Stomach (tissue), 9 donors: Measurements from ENCODE around the gene MARCHF10. TPM values are rescaled to one million over a fixed set of nuclear protein-coding genes. Genes with fewer than 3 reads are reported as not detected.

Experiments used
- DNase-seq, 2 donors: peaks; one replicate each; pipeline versions ENCODE4 v3.0.0 to v3.0.0-alpha.2; 2013 to 2019
- H3K27ac ChIP-seq, 5 donors: fragments of 200-600 bp in 4 of 5; sonication (generic) in 4 of 5; one replicate each; pipeline ENCODE4 v1.5.1; 2013 to 2019; ENCODE audit warnings: mild to moderate bottlenecking in 1 of 5, moderate library complexity in 1 of 5
- H3K27me3 ChIP-seq, 3 donors: fragments of 200-600 bp; sonication (generic); one replicate each; pipeline ENCODE4 v1.5.1; 2017 to 2019; ENCODE audit warnings: mixed run types in 1 of 3
- H3K36me3 ChIP-seq, 4 donors: fragments of 200-600 bp; sonication (generic); 1 replicate in 3 of 4; 2 replicates in 1 of 4; pipeline ENCODE4 v1.5.1; 2016 to 2019
- H3K4me1 ChIP-seq, 4 donors: fragments of 200-600 bp; sonication (generic); one replicate each; pipeline ENCODE4 v1.5.1; 2016 to 2019
- H3K4me3 ChIP-seq, 4 donors: fragments of 200-600 bp; sonication (generic) in 3 of 4; one replicate each; pipeline ENCODE4 v1.5.1; 2016 to 2019; ENCODE audit warnings: mild to moderate bottlenecking in 1 of 4
- H3K9me3 ChIP-seq, 4 donors: fragments of 200-600 bp; sonication (generic); one replicate each; pipeline ENCODE4 v1.5.1; 2016 to 2019
- CTCF ChIP-seq, 7 experiments: fragments of 450-650 bp in 4 of 7; fragments of 200-600 bp in 3 of 7; sonication (generic) in 3 of 7; IDR thresholded peaks; one replicate each; pipeline ENCODE4 v1.5.1; 2016 to 2019; ENCODE audit warnings: antibody characterized with exemption in 7 of 7, control low read depth in 2 of 7, mild to moderate bottlenecking in 1 of 7
- EP300 ChIP-seq: sonication (generic); formaldehyde crosslinking; IDR thresholded peaks from one replicate; pipeline ENCODE4 v1.6.1; 2017; ENCODE audit warnings: antibody characterized with exemption
- POLR2A ChIP-seq, 4 donors: fragments of 450-650 bp; IDR thresholded peaks; one replicate each; pipeline ENCODE4 v1.6.1; 2016; ENCODE audit warnings: antibody characterized with exemption in 4 of 4, control low read depth in 2 of 4, mild to moderate bottlenecking in 1 of 4, moderate library complexity in 1 of 4
- POLR2AphosphoS5 ChIP-seq, 3 donors: sonication (generic); formaldehyde crosslinking; IDR thresholded peaks; one replicate each; pipeline ENCODE4 v1.6.1; 2016; ENCODE audit warnings: antibody characterized with exemption in 3 of 3
- WGBS, 5 donors: extraction: QIAGEN DNeasy Blood & Tissue Kit in 3 of 5; methylation state at CpG; one replicate each; pipeline versions ENCODE4 v1.1.5 to v1.1.7; 2013 to 2018; 5-methylcytosine and 5-hydroxymethylcytosine counted together
- intact Hi-C: fragments of 100-400 bp; cut with DNase I; formaldehyde crosslinking; loops from one replicate; pipeline ENCODE4 v1.15.1; 2023; ENCODE audit warnings: low total_unique reads
- polyA plus RNA-seq, 3 donors: library from polyadenylated mRNA; stranded (reverse); fragments of 200-250 nt; gene quantifications; one replicate each; pipeline ENCODE4 v1.2.3, GENCODE V29; 2013
- total RNA-seq, 5 donors: library from RNA; depleted of rRNA; stranded (reverse); fragments of >200 nt; gene quantifications; one replicate each; pipeline versions ENCODE4 v1.1.0 to v1.2.3, GENCODE V29; 2014 to 2016
- donor health status: healthy with polysubstance abuse.
- donor health status: Bipolar disorder and iron deficiency.
- donor health status: healthy.

The MARCHF10 gene
- total and polyA plus RNA-seq, 8 donors = 0.31 to 0.89 TPM; not detected in 6

GRCh38 chr17:62822080-62822904 is 14.2 kb upstream of the MARCHF10 start:
- H3K4me1 ChIP-seq = peaks cover 5 to 41% (median 26%) of the 10 kb centered on the region in 4 donors
- intact Hi-C loops = no loop called here
- H3K9me3 ChIP-seq = no peaks in the 10 kb centered on the region
- H3K4me3 ChIP-seq = no peak overlapping the region
- WGBS, 5 donors = 28 to 63% (median 48%) methylated on average over 11 of the region's 11 CpGs
- no peaks in the 10 kb centered on the region for H3K36me3 ChIP-seq
- peak; percentile 51 to 83 for DNase-seq
- no peak for TF ChIP-seq POLR2A (IDR thresholded peaks at IDR 0.05)
- peak; percentile 14 to 45 (median 22) for TF ChIP-seq POLR2AphosphoS5 (IDR thresholded peaks at IDR 0.05)
- no peak for TF ChIP-seq CTCF (IDR thresholded peaks at IDR 0.05)
- H3K27ac ChIP-seq = peak overlapping the region in 3 of 5 donors; percentile 34 to 41 (median 37)
- no peaks in the 10 kb centered on the region for H3K27me3 ChIP-seq

- 57 to 74% (median 67%) methylated on average over 14 to 15 of the region's 15 CpGs for WGBS, 5 donors
- Histone ChIP-seq H3K4me3 (no peak overlapping the region), H3K4me1 (peaks cover 5 to 41% (median 26%) of the 10 kb centered on the region in 4 donors), H3K36me3 (no peaks in the 10 kb centered on the region), H3K27me3 (no peaks in the 10 kb centered on the region), H3K9me3 (no peaks in the 10 kb centered on the region), H3K27ac (peak overlapping the region in 3 of 5 donors; percentile 34 to 41 (median 37))
- intact Hi-C loops = no loop called here
- DNase-seq = peak in 1 of 2 donors; percentile 36
- no peak for TF ChIP-seq POLR2A (IDR thresholded peaks at IDR 0.05)
- no peak for TF ChIP-seq EP300
- no peak for TF ChIP-seq POLR2AphosphoS5 (IDR thresholded peaks at IDR 0.05)
- no peak for TF ChIP-seq CTCF (IDR thresholded peaks at IDR 0.05)
Measured at GRCh38 chr17:62821189-62822079, 13.3 kb upstream of the MARCHF10 start.

- peak; percentile 63 to 93 for DNase-seq
- peaks cover 5 to 41% (median 26%) of the 10 kb centered on the region in 4 donors for H3K4me1 ChIP-seq
- no peaks in the 10 kb centered on the region for H3K27me3 ChIP-seq
- no peaks in the 10 kb centered on the region for H3K36me3 ChIP-seq
- H3K27ac ChIP-seq = peak overlapping the region in 4 of 5 donors; percentile 34 to 64 (median 59)
- TF ChIP-seq POLR2AphosphoS5 (IDR thresholded peaks at IDR 0.05) (peak; percentile 11 to 84 (median 47)), CTCF (IDR thresholded peaks at IDR 0.05) (no peak), POLR2A (IDR thresholded peaks at IDR 0.05) (no peak)
- no peak overlapping the region for H3K4me3 ChIP-seq
- intact Hi-C loops = no loop called here
- no peaks in the 10 kb centered on the region for H3K9me3 ChIP-seq
- WGBS, 5 donors = 9 to 14% (median 13%) methylated on average over 12 of the region's 12 CpGs
Measured at GRCh38 chr17:62819511-62820221, 11.6 kb upstream of the MARCHF10 start.

- intact Hi-C loops = no loop called here
- H3K4me3 ChIP-seq = no peak overlapping the region
- TF ChIP-seq POLR2AphosphoS5 (IDR thresholded peaks at IDR 0.05) (no peak), CTCF (IDR thresholded peaks at IDR 0.05) (no peak), EP300 (no peak), POLR2A (IDR thresholded peaks at IDR 0.05) (no peak)
- no peaks in the 10 kb centered on the region for H3K36me3 ChIP-seq
- H3K4me1 ChIP-seq = peaks cover 5 to 41% (median 26%) of the 10 kb centered on the region in 4 donors
- no peaks in the 10 kb centered on the region for H3K27me3 ChIP-seq
- DNase-seq = no peak
- no peaks in the 10 kb centered on the region for H3K9me3 ChIP-seq
- H3K27ac ChIP-seq = no peak overlapping the region
- 92 to 95% (median 94%) methylated on average over 7 of the region's 7 CpGs for WGBS, 5 donors
Measured at GRCh38 chr17:62818526-62818925, 10.4 kb upstream of the MARCHF10 start.
